Spleen (tissue), 7 donors: Measurements from ENCODE around the gene EIPR1.

Source experiments
- CTCF ChIP-seq, 11 experiments: fragments of 200-600 bp in 7 of 11; fragments of 450-650 bp in 4 of 11; sonication (generic) in 4 of 11; IDR thresholded peaks in 8 of 11; conservative IDR thresholded peaks in 3 of 11; 1 replicate in 7 of 11; 2 replicates in 4 of 11; pipeline versions ENCODE4 v1.4.0 to v1.8.0; 2016 to 2021; ENCODE audit warnings: antibody characterized with exemption in 11 of 11, inconsistent platforms in 4 of 11, mild to moderate bottlenecking in 1 of 11
- POLR2AphosphoS5 ChIP-seq, 3 donors: sonication (generic); formaldehyde crosslinking; IDR thresholded peaks; one replicate each; pipeline ENCODE4 v1.5.1; 2017; ENCODE audit warnings: antibody characterized with exemption in 3 of 3
- donor health status: DM: no; HTN: no; CAD: no; lungs with moderate emphysema.
- donor health status: DM: no; HTN: no; CAD: no.
- donor health status: DM: no; HTN: no; CAD: no.

GRCh38 chr2:3208179-3208578 lies 169.4 kb downstream of the EIPR1 start:
- no peak for TF ChIP-seq CTCF (IDR thresholded peaks at IDR 0.05 in 8 of 11, conservative IDR thresholded peaks at IDR 0.05 in 3 of 11)
- no peak for TF ChIP-seq POLR2AphosphoS5 (IDR thresholded peaks at IDR 0.05)
